Right lobe of liver (tissue), 4 donors: Measurements from ENCODE around the gene NCKAP1.

ENCODE experiments used
- POLR2A ChIP-seq: fragments of 450-650 bp; IDR thresholded peaks from one replicate; pipeline ENCODE4 v1.6.1; 2017; ENCODE audit warnings: antibody characterized with exemption, mild to moderate bottlenecking
- TF ChIP-seq, protein P1 (sequence below), 4 donors: fragments of 200-600 bp in 3 of 4; fragments of 450-650 bp in 1 of 4; IDR thresholded peaks; one replicate each; pipeline versions ENCODE4 v1.5.1 to v1.8.0; 2016 to 2022; ENCODE audit warnings: antibody characterized with exemption in 4 of 4, mild to moderate bottlenecking in 2 of 4
- donor health status: DM: no; HTN: no; CAD: no.
- donor health status: DM: no; HTN: no; CAD: no.
- donor health status: DM: no; HTN: yes; CAD: no.

DNA sequence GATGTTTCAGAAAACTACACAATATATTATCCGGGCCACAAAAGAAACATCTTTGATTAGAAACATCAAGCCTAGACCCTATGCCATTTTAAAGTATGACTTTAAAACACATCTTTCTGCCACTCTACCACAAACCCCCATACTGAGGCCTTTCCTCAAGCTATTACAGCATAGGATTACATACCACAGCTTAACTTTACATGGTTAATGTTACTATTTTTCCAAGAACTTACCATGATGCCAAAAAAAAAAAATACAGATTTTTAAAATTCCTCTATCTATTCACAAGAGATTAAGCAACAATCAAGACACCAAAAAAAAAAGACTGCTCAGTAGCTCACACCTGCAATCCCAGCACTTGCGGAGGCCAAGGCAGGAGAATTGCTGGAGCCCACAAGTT, 9.0 kb downstream of the NCKAP1 start:
- TF ChIP-seq, protein P1, sequence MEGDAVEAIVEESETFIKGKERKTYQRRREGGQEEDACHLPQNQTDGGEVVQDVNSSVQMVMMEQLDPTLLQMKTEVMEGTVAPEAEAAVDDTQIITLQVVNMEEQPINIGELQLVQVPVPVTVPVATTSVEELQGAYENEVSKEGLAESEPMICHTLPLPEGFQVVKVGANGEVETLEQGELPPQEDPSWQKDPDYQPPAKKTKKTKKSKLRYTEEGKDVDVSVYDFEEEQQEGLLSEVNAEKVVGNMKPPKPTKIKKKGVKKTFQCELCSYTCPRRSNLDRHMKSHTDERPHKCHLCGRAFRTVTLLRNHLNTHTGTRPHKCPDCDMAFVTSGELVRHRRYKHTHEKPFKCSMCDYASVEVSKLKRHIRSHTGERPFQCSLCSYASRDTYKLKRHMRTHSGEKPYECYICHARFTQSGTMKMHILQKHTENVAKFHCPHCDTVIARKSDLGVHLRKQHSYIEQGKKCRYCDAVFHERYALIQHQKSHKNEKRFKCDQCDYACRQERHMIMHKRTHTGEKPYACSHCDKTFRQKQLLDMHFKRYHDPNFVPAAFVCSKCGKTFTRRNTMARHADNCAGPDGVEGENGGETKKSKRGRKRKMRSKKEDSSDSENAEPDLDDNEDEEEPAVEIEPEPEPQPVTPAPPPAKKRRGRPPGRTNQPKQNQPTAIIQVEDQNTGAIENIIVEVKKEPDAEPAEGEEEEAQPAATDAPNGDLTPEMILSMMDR (IDR thresholded peaks at IDR 0.05): no peak
- no peak for TF ChIP-seq POLR2A
